ENCODE results near the gene RHOD. TPM values are rescaled to one million over a fixed set of nuclear protein-coding genes. Genes with fewer than 3 reads are reported as not detected.

RHOD gene
- total RNA-seq, 1 donor from 2014 or later = 82.6 TPM

DNA sequence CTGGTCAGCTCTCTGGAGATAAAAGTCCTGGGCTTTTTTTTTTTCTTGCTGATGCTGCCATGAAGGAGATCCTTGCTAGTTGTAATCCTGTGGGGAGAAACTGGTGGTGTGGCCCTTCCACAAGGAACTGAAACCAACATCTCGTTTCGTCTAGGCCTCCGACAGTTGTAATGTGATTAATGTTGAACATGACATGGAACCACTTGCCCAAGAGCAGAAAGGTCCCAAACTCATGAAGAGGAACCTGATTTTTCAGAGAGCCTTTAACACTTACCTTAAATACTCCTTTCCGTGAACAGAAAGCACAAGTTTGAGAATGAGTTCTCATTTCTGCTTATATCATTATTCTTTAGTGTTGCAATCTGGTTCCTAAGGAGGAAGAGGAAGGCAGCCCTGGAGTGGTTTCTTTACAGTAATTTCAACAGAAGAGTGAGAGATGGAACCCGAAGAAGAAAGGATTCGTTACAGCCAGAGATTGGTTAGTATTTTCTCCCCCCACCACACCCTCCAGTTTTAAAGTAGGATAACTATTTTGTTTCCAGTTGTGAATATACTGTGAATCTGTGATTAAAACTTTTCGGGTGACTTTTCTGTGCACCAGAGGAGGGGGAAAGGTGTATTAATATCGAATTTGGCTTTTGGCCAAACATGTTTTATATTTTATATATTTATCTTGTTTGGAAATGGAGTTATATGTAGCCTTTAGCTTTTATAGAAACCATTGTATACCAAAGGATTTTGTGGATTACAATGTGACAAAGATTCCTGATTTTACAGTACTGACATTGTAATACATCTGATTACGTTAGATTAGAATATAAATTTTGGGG is 64.4 kb downstream of the RHOD start:
- H3K36me3 ChIP-seq = no peaks in the 10 kb centered on the region
- no peaks in the 10 kb centered on the region for H3K27me3 ChIP-seq
- H3K27ac ChIP-seq = peak overlapping the region; percentile 96 to 100
- intact Hi-C loops (cut with DNase I) = no loop called here
- no peaks in the 10 kb centered on the region for H3K9me3 ChIP-seq
- peak overlapping the region; percentile 99 to 100 for H3K4me3 ChIP-seq
- TF ChIP-seq, protein P1, sequence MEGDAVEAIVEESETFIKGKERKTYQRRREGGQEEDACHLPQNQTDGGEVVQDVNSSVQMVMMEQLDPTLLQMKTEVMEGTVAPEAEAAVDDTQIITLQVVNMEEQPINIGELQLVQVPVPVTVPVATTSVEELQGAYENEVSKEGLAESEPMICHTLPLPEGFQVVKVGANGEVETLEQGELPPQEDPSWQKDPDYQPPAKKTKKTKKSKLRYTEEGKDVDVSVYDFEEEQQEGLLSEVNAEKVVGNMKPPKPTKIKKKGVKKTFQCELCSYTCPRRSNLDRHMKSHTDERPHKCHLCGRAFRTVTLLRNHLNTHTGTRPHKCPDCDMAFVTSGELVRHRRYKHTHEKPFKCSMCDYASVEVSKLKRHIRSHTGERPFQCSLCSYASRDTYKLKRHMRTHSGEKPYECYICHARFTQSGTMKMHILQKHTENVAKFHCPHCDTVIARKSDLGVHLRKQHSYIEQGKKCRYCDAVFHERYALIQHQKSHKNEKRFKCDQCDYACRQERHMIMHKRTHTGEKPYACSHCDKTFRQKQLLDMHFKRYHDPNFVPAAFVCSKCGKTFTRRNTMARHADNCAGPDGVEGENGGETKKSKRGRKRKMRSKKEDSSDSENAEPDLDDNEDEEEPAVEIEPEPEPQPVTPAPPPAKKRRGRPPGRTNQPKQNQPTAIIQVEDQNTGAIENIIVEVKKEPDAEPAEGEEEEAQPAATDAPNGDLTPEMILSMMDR (IDR thresholded peaks at IDR 0.05) = no peak
- H3K4me1 ChIP-seq = peaks cover 5 to 20% of the 10 kb centered on the region in 2 donors
- peak in 1 of 2 donors; percentile 68 for DNase-seq (ENCODE audit: low spot score in 2 of 2)

Other genes with a start within 250 kb of the RHOD start
- gene RCE1, start 213.4 kb upstream of the RHOD start, total RNA-seq = 45.7 TPM
- gene LRFN4, start 199.8 kb upstream of the RHOD start, total RNA-seq = 60.5 TPM
- 13.5 TPM for gene PC, start 98.5 kb upstream of the RHOD start, total RNA-seq
- gene C11orf86, start 81.5 kb upstream of the RHOD start, total RNA-seq = not detected
- 6.3 TPM for gene SYT12, start 33.7 kb upstream of the RHOD start, total RNA-seq
- gene KDM2A, start 62.4 kb downstream of the RHOD start, total RNA-seq = 129 TPM
- gene GRK2, start 209.6 kb downstream of the RHOD start, total RNA-seq = 65.3 TPM
- 54.7 TPM for gene ANKRD13D, start 232.5 kb downstream of the RHOD start, total RNA-seq
- gene SSH3, start 246.7 kb downstream of the RHOD start, total RNA-seq = 30.9 TPM